22Rv1 (cell line): Measurements from ENCODE around the gene SULF2.

ENCODE experiments used
- ZFX ChIP-seq: fragments of 450-650 bp; IDR thresholded peaks from 2 replicates; pipeline ENCODE4 v1.6.1; 2017; ENCODE audit warnings: antibody characterized with exemption, borderline replicate concordance
- TF ChIP-seq, protein P1 (sequence below): fragments of 450-650 bp; IDR thresholded peaks from 2 replicates; pipeline ENCODE4 v1.5.1; 2017; ENCODE audit warnings: mild to moderate bottlenecking

DNA sequence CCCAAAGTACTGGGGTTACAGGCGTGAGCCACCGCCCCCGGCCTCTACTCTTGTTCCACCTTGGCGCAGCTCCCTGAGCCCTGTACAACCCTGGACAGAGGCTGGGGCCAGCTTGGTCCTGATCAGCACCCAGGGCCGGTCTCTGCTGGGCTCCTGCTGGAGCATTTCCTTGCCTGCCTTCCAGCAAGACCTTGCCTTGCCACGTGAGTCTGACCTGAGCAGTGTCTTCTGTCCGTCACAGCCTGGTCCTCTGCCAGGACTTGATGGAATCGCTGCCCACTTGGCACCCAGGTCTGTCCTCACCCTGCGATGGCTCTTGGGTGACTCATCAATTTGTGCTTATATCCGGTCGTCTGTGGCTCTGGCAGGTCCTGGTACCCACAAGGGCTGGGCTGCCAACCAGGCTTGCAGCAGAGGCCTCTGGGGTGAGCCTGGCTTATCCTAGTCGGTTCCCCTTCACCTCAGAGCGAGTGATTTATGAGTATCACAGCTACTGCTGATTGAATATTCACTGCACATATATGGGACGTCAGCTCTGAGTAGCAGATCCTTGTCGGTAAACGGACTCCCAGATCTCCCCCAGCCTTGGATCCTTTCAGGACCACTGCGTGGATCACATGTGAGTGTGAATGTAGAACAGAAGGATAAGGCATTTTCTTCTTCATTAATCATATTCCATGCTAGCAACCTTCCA is 10.1 kb upstream of the SULF2 start:
- TF ChIP-seq, protein P1, sequence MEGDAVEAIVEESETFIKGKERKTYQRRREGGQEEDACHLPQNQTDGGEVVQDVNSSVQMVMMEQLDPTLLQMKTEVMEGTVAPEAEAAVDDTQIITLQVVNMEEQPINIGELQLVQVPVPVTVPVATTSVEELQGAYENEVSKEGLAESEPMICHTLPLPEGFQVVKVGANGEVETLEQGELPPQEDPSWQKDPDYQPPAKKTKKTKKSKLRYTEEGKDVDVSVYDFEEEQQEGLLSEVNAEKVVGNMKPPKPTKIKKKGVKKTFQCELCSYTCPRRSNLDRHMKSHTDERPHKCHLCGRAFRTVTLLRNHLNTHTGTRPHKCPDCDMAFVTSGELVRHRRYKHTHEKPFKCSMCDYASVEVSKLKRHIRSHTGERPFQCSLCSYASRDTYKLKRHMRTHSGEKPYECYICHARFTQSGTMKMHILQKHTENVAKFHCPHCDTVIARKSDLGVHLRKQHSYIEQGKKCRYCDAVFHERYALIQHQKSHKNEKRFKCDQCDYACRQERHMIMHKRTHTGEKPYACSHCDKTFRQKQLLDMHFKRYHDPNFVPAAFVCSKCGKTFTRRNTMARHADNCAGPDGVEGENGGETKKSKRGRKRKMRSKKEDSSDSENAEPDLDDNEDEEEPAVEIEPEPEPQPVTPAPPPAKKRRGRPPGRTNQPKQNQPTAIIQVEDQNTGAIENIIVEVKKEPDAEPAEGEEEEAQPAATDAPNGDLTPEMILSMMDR = no peak
- TF ChIP-seq ZFX = no peak
